ENCODE measurements around the gene DNAH6. TPM values are rescaled to one million over a fixed set of nuclear protein-coding genes. Genes with fewer than 3 reads are reported as not detected.

DNAH6 gene
- total and polyA plus RNA-seq, 2 of the 13 experiments (the other 11 are each of a cell fraction or from before 2014, with no cell fraction given): 0.01 TPM; not detected in 1

DNA sequence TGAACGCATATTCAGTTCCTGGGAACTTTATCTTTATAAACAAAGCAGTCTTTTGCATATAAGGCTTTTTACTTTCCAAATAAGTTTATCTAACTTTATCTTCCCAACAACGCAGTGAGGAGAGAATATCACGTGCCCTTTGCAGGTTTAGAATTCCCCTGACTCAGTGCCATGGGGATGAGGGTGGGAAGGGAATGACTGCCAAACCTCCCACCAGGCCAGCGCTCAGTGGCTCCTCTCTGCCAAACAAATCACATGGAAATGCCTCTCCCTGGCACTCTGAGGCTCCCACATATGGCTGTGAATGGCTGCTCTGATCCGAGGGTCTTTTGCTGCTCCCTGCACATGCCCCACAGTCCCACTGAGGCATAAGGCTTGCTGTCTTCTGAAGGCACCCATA is 158.3 kb downstream of the DNAH6 start:
- CTCF ChIA-PET (ENCODE audit: low intra/inter-chr PET ratio, low total read pairs): no interaction called here
- Histone ChIP-seq H3K27ac (ENCODE audit: extremely low read length, insufficient read depth, low read length) (no peak overlapping the region), H3K27me3 (ENCODE audit: control insufficient read depth in 1 of 2, insufficient read depth in 2 of 2, low read length in 2 of 2) (no peaks in the 10 kb centered on the region; a peak in 1 of 5 replicates), H3K4me1 (ENCODE audit: insufficient read depth, low read length) (no peaks in the 10 kb centered on the region), H3K79me2 (ENCODE audit: insufficient read depth, low read length) (no peaks in the 10 kb centered on the region), H3K9me3 (ENCODE audit: low read length) (no peaks in the 10 kb centered on the region), H3K9ac (ENCODE audit: insufficient read depth, low read depth, low read length) (no peak overlapping the region), H3K4me3 (replicated peaks in 1 of 3; ENCODE audit: insufficient read depth in 1 of 3, low read depth in 2 of 3, low read length in 3 of 3) (no peak overlapping the region), H4K20me1 (ENCODE audit: insufficient read depth, low read length) (no peaks in the 10 kb centered on the region), H2AFZ (ENCODE audit: low read length) (no peak overlapping the region), H3K36me3 (replicated peaks in 1 of 2; ENCODE audit: control insufficient read depth in 1 of 2, insufficient read depth in 2 of 2, low read length in 2 of 2) (no peaks in the 10 kb centered on the region), H3K4me2 (ENCODE audit: low read depth, low read length) (no peak overlapping the region)
- no peak for FAIRE-seq
- intact Hi-C loops (cut with micrococcal nuclease; ENCODE audit: unreplicated experiment): no loop called here
- in situ Hi-C loops (cut with HindIII; ENCODE audit: extremely low pct_ligation_motif_present, low pct_unique_long_range_greater_than_20kb): no loop called here
- ATAC-seq: no peak
- TF ChIP-seq IKZF1 (IDR thresholded peaks at IDR 0.05) (no peak), GABPA (IDR thresholded peaks at IDR 0.05; ENCODE audit: low read depth, low read length) (0 out of 2 replicates have a peak, but pooled peaks have one; percentile 15), GABPA (CRISPR knock-in tag; IDR thresholded peaks at IDR 0.05; ENCODE audit: low read depth) (no peak)
- no TSS peak for BruUV-seq (replicated peaks)
- WGBS (ENCODE audit: low lambda C conversion rate): 21% methylated on average over 5 of the region's 5 CpGs
- POLR2A ChIA-PET: no interaction called here
- DNase-seq (ENCODE audit: low spot score): no peak

- no peaks in the 10 kb centered on the region for H3K4me1 ChIP-seq (ENCODE audit: insufficient read depth, low read length)
- no peak overlapping the region for H3K4me3 ChIP-seq (replicated peaks in 1 of 3; ENCODE audit: insufficient read depth in 1 of 3, low read depth in 2 of 3, low read length in 3 of 3)
- no peaks in the 10 kb centered on the region for H4K20me1 ChIP-seq (ENCODE audit: insufficient read depth, low read length)
- CTCF ChIA-PET (ENCODE audit: low intra/inter-chr PET ratio, low total read pairs): no interaction called here
- intact Hi-C loops (cut with micrococcal nuclease; ENCODE audit: unreplicated experiment) (loop anchor here (1.0 kb wide), 1 partner anchor 26 kb away; no protein-coding TSS in a partner anchor), in situ Hi-C loops (cut with HindIII; ENCODE audit: extremely low pct_ligation_motif_present, low pct_unique_long_range_greater_than_20kb) (no loop called here)
- FAIRE-seq (no peak), ATAC-seq (no peak), DNase-seq (ENCODE audit: low spot score) (no peak)
- H3K9ac ChIP-seq (ENCODE audit: insufficient read depth, low read depth, low read length): no peak overlapping the region
- no peak overlapping the region for H2AFZ ChIP-seq (ENCODE audit: low read length)
- POLR2A ChIA-PET: no interaction called here
- TF ChIP-seq ZNF589 (CRISPR knock-in tag; conservative IDR thresholded peaks at IDR 0.05): no peak
- TF ChIP-seq ZNF33A (CRISPR knock-in tag; IDR thresholded peaks at IDR 0.05; ENCODE audit: borderline replicate concordance): no peak
- no peak for TF ChIP-seq CCAR2 (optimal IDR thresholded peaks at IDR 0.05; ENCODE audit: low read depth, low read length)
- TF ChIP-seq ZNF280B (CRISPR knock-in tag; IDR thresholded peaks at IDR 0.05; ENCODE audit: borderline replicate concordance): no peak
- TF ChIP-seq NPAS2 (CRISPR knock-in tag; IDR thresholded peaks at IDR 0.05; ENCODE audit: borderline replicate concordance): no peak
- TF ChIP-seq, protein P1, sequence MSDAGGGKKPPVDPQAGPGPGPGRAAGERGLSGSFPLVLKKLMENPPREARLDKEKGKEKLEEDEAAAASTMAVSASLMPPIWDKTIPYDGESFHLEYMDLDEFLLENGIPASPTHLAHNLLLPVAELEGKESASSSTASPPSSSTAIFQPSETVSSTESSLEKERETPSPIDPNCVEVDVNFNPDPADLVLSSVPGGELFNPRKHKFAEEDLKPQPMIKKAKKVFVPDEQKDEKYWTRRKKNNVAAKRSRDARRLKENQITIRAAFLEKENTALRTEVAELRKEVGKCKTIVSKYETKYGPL (CRISPR knock-in tag; IDR thresholded peaks at IDR 0.05): no peak
- WGBS (ENCODE audit: low lambda C conversion rate): 22% methylated on average over 1 of the region's 1 CpG
- no peaks in the 10 kb centered on the region; a peak in 1 of 5 replicates for H3K27me3 ChIP-seq (ENCODE audit: control insufficient read depth in 1 of 2, insufficient read depth in 2 of 2, low read length in 2 of 2)
- no TSS peak for BruUV-seq (replicated peaks)
- no peaks in the 10 kb centered on the region for H3K79me2 ChIP-seq (ENCODE audit: insufficient read depth, low read length)
- no peaks in the 10 kb centered on the region for H3K36me3 ChIP-seq (replicated peaks in 1 of 2; ENCODE audit: control insufficient read depth in 1 of 2, insufficient read depth in 2 of 2, low read length in 2 of 2)
- H3K27ac ChIP-seq (ENCODE audit: extremely low read length, insufficient read depth, low read length): no peak overlapping the region
- H3K4me2 ChIP-seq (ENCODE audit: low read depth, low read length): no peak overlapping the region
- no peaks in the 10 kb centered on the region for H3K9me3 ChIP-seq (ENCODE audit: low read length)
Observed at GRCh38 chr2:84676295-84676694, 160.0 kb downstream of the DNAH6 start.
